ENCODE results near the gene NTN1.

DNA sequence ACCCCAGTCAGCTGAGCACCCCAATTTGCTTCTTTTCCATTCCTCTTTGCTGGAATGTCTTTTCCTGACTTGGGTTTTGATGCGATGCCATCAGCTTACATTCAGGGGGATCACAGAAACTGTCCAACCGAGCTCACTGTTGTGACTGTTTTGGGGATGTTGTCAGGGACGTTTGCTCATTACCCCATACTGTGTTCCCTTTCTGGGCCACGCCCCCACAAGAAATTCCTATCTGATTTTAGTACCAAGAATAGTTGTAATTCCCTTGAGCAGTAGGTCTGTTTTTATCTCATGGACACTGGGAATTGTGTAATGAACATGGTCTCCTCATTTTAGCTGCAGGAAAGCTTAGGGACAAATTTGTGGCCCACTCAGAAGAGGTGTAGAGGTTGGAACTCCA, 2.6 kb upstream of the NTN1 start:
- TF ChIP-seq, protein P1, sequence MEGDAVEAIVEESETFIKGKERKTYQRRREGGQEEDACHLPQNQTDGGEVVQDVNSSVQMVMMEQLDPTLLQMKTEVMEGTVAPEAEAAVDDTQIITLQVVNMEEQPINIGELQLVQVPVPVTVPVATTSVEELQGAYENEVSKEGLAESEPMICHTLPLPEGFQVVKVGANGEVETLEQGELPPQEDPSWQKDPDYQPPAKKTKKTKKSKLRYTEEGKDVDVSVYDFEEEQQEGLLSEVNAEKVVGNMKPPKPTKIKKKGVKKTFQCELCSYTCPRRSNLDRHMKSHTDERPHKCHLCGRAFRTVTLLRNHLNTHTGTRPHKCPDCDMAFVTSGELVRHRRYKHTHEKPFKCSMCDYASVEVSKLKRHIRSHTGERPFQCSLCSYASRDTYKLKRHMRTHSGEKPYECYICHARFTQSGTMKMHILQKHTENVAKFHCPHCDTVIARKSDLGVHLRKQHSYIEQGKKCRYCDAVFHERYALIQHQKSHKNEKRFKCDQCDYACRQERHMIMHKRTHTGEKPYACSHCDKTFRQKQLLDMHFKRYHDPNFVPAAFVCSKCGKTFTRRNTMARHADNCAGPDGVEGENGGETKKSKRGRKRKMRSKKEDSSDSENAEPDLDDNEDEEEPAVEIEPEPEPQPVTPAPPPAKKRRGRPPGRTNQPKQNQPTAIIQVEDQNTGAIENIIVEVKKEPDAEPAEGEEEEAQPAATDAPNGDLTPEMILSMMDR (IDR thresholded peaks at IDR 0.05; ENCODE audit: poor library complexity, severe bottlenecking), result no peak
- TF ChIP-seq EP300 (conservative IDR thresholded peaks at IDR 0.05; ENCODE audit: poor library complexity, severe bottlenecking) (no peak), EZH2 (IDR thresholded peaks at IDR 0.05; ENCODE audit: borderline replicate concordance, insufficient read depth, low read length, poor library complexity, severe bottlenecking) (no peak), POLR2AphosphoS5 (IDR thresholded peaks at IDR 0.05) (no peak), MXI1 (conservative IDR thresholded peaks at IDR 0.05; ENCODE audit: poor library complexity, severe bottlenecking) (no peak), SMC3 (conservative IDR thresholded peaks at IDR 0.05; ENCODE audit: poor library complexity) (no peak)
- TF ChIP-seq, protein P2, sequence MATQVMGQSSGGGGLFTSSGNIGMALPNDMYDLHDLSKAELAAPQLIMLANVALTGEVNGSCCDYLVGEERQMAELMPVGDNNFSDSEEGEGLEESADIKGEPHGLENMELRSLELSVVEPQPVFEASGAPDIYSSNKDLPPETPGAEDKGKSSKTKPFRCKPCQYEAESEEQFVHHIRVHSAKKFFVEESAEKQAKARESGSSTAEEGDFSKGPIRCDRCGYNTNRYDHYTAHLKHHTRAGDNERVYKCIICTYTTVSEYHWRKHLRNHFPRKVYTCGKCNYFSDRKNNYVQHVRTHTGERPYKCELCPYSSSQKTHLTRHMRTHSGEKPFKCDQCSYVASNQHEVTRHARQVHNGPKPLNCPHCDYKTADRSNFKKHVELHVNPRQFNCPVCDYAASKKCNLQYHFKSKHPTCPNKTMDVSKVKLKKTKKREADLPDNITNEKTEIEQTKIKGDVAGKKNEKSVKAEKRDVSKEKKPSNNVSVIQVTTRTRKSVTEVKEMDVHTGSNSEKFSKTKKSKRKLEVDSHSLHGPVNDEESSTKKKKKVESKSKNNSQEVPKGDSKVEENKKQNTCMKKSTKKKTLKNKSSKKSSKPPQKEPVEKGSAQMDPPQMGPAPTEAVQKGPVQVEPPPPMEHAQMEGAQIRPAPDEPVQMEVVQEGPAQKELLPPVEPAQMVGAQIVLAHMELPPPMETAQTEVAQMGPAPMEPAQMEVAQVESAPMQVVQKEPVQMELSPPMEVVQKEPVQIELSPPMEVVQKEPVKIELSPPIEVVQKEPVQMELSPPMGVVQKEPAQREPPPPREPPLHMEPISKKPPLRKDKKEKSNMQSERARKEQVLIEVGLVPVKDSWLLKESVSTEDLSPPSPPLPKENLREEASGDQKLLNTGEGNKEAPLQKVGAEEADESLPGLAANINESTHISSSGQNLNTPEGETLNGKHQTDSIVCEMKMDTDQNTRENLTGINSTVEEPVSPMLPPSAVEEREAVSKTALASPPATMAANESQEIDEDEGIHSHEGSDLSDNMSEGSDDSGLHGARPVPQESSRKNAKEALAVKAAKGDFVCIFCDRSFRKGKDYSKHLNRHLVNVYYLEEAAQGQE (IDR thresholded peaks at IDR 0.05; ENCODE audit: borderline replicate concordance), result no peak

All from neural cell (in vitro differentiated cells).